GM12801 (cell line): ENCODE data around the gene FDPS.

Experiments used
- CTCF ChIP-seq: IDR thresholded peaks from one replicate; pipeline ENCODE4 v1.5.1; 2011; ENCODE audit warnings: control low read depth; ENCODE audit not compliant: insufficient read length; ENCODE audit errors: extremely low read depth

FDPS gene

GRCh38 chr1:155278689-155279160, 29.9 kb upstream of the FDPS start:
- TF ChIP-seq CTCF = no peak

- TF ChIP-seq CTCF = no peak
Observed at GRCh38 chr1:155279268-155279667, 29.4 kb upstream of the FDPS start.

GRCh38 chr1:155282488-155283091, 26.1 kb upstream of the FDPS start:
- no peak for TF ChIP-seq CTCF

GRCh38 chr1:155284476-155284875, 24.2 kb upstream of the FDPS start:
- TF ChIP-seq CTCF = no peak

GRCh38 chr1:155285063-155285462, 23.6 kb upstream of the FDPS start:
- no peak for TF ChIP-seq CTCF

GRCh38 chr1:155285631-155286044, 23.0 kb upstream of the FDPS start:
- no peak for TF ChIP-seq CTCF

GRCh38 chr1:155286544-155286943, 22.1 kb upstream of the FDPS start:
- TF ChIP-seq CTCF = no peak
